ENCODE data around the gene MLLT6.

Gene MLLT6

DNA sequence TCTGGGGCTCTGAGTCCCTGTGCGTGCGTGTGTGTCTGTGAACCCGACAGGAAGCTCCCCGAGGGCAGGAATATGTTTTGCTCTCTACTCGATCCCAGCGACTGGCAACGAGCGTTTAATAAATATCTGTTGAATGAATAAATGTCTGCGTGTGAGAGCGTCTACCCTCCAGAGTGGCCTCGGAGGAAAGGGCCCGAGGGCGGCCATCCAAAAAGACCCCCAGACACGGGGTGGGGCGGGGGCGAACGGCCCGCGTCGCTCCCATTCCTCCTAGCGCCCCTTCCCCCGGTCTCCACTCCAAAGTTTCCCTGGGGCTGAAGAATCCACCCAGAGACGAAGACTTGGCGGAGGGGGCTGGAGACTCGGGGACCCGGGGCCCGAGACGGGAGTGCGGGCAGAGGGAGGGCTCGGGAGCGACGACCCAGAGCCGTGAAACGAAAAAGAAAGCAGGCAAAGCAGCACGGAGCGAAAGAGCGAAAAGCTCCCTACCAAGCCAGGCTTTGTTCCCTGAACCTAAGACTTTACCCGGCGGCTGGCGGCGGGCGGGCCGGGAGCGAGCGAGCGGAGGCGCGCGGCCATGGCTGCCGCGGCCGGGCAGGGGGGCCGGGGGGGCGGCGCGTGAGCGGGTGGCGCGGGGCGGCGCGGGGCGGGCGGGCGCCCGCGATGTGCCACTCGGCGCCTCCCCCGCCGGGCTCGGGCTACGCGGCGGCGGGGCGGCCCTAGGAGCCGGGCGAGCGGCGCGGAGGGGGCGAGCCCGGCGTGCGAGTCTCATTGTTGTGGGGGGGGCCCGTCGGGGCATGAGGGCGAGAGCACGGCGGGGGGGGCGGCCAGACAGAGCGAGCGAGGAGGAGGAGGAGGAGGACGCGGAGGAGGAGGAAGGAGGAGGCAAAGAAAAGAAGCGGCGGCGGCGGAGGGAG, at the start of gene MLLT6:
Gene MLLT6, plus strand, starts transcription at position 668 of the 917 bp plus-strand sequence. CDS start 360 bp downstream, outside the sequence.
- DNase-seq (ENCODE audit: low spot score), result peak; percentile 74

DNA sequence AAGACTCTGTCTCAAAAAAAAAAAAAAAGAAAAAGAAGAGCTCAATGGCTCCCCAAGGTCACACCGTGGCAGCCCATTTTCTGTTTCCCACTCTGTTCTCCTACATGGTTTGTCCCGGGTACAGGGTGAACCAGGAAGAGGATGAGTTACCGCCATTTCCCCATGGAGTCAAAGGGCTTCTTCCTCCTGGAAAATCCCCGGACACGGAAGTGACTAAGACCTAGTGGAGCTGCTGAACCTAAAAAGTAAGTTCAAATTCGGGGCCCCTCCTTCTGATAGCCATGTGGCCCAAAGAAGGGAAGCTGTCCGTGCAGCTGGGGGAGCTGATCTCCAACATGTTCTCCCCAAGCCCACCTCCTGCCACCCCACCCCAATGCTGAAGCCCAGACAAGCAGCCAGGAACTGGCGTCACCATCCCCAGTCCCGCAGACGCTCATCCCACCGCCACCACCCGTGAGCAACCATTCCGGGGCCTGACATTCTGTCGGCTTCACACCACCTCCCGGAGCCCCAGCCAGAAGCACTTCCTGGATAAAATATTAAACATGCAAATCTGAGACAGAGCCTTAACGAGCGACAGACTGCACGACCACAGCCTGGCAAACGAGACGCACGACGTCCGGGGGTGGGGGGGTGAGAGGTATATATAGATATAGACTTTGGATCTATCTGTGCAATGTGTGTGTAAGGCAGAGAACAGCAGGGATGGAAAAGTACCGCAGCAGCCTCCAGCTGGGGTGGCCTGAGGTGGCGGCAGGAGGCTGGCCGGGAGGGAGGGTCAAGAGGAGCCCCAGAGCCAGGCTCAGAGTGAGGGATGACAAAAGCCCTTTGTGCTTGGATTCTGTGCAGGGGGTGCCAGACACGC, 47.9 kb upstream of the MLLT6 start:
- DNase-seq (ENCODE audit: low spot score), result peak; percentile 65

DNA sequence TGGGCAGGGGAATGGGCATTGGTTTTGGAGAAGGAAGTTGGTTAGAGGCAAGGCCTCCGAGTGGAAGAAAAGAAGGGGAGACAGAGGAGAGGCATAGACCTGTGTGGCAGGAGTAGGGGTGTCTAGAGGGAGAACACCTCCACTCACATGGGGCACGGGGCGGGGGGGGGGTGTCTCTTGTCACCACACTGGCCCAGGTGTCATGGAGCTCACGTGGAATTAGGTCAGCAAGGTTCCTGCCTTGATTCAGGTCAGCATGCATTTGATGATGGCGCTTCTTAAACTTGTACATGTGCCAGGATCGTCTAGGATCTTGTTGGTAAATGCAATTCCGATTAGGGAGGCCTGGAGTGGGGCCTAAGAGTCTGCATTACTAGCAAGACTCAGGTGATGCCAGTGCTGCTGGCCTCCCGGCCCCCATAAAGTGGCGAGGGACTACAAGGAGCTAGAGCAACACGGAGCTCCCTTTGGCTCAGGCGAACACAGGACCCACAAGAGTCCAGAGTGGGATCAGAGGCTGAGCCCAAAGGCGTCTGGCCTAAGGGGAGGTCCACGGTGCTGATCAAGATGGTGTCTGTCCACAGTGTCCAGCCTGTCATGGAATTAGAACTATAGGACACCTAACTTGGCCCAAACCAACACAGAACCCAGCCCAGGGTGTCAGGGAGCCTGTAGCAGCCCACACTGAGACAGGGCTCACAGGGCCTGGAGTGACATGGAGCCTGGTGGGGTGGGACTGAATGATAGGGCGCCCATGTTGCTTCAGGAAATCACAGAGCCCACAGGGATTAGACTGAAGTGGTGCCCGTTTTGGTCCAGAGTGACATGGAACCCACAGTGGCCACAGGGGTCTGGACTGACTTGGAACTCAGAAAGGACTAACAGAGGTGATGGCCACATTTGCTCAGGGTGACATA, 47.0 kb upstream of the MLLT6 start:
- DNase-seq (ENCODE audit: low spot score), result no peak

DNA sequence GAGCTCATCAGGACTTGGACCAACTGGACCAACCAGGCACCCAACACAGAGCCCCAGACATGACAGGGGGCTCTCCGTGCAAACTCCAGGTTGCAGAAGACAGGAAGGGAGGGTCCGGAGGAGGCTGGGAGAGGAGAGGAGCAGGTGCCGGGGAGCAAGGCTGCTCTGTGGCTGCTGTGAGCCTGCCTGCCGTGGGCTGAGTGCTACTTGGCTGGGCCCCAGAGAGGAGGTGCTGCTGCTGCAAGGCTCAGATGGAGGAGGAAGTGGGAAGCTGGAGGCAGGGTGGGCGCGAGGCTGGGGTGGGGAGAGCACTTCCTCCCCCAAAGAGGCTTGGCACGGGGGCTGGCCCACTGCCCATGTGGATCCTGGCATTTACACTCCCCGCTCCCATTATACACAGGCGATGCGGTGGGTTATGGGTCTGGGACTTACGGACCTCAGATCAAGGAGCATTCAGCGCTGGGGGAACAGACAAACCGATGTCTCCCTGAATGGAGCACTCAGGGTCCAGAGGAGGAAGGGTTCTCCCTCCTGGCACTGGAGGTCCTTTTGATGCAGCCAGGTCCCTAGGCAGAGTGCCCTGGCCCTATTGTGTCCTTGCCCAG, 46.2 kb upstream of the MLLT6 start:
- DNase-seq (ENCODE audit: low spot score), result no peak

DNA sequence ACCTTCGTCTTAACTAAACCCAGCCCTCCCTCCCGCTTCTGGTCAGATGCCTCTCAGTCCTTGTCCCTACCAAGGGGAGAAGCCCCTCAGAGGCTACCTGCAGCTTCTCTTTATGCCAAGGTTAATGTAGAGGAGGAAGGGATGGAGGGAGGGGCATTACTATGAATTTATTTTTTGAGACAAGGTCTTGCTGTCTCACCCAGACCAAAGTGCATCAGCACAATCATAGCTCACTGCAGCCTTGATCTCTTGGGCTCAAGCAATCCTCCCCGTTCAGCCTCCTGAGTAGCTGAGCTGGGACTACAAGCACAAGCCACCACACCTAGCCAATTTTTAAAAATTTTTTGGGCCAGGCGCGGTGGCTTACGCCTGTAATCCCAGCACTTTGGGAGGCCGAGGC, 45.7 kb upstream of the MLLT6 start:
- DNase-seq (ENCODE audit: low spot score), result no peak

DNA sequence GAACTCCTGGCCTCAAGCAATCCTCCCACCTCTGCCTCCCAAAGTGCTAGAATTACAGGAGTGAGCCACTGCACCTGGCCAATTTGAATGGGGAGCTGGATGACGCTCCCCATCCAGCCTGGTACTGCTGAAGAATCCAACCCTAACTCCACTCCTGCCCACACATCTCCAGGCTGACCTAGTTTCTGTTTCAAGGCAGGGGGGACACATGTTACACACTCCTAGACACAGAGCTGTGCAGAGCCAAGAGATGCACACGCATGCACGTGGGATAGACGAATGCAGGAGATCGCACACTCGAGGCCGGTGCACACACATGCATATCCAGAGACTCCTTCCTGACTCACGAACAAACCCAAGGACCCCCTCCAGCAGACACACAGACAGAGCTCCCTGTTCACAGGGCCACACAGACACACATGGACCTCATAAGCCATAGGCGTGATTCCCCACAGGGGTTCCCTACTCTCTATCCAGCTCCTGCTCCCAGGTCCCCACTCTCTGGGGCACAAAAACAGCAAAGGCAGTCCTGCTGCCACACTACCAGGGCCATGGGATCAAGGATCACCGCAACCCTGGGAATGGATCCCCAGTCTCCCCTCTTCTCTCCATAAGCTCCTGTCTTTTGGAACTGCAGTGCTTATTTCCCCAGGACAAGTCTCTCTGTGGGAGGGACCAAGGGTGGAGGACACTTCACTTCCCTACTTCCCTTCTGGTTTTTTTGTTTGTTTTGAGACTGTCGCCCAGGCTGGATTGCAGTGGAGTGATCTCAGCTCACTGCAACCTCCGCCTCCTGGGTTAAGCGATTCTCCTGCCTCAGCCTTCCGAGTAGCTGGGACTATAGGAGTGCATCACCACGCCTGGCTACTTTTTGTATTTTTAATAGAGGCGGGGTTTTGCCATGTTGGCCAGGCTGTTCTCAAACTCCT, 44.7 kb upstream of the MLLT6 start:
- DNase-seq (ENCODE audit: low spot score), result no peak

DNA sequence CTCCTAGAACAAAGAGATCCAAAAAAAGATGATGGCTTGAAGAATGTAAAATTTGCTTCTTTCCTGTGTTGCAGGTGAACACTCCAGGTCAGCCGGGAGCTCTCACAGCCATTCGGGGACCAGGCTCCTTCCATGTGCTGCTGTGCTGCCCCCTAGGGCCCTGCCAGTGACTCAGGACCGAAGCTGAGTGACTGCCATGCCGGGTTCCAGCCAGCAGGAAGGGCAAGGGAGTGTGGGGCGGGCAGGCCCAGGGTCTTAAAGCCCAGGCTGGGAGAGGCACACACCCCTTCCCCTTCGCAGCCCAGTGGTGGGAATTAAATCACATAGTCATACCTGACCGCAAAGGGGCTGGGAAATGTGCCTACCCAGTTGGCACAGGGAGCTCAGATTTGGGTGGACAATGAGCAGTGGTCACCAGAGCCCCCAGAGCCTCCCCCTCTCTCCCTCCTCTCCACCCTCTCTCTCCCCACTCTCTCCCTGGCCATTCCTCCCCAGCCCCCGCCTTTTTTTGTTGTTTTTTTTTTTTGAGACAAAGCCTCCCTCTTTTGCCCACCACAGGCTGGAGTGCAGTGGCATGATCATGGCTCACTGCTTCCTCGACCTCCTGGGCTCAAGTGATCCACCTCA, 41.8 kb upstream of the MLLT6 start:
- peak; percentile 81 for DNase-seq (ENCODE audit: low spot score)

DNA sequence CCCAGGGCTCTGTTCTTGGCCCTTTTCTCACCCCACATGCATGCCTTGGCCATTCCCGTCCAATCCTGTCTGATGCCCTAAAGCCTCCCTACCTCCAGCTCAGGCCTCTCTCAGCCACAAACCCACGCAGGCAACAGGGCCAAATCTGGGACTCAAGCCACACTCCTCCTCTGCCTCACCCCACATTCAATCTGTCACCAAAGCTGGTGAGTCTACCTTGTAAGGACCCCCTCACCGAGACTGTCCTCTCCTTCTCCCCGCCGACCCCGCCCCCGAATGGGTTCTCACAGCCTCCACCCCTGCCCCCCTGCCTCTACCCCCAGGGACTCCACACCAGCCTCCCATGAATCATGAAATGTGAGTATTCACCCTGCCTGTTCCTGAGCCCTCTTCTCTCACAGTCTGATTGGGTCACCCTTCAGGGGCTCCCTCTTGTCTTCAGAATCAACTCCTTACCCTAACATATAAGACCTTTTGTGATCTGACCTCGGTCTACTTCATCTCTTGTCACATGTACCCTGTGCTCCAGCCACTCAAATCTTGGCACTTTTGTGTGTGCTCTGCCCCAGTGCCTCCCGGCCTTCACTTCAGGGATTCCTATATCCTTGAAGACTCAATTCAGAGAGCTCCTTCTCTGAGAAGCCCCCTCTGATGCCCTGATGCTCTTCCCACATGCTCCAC, 41.0 kb upstream of the MLLT6 start:
- DNase-seq (ENCODE audit: low spot score), result no peak

DNA sequence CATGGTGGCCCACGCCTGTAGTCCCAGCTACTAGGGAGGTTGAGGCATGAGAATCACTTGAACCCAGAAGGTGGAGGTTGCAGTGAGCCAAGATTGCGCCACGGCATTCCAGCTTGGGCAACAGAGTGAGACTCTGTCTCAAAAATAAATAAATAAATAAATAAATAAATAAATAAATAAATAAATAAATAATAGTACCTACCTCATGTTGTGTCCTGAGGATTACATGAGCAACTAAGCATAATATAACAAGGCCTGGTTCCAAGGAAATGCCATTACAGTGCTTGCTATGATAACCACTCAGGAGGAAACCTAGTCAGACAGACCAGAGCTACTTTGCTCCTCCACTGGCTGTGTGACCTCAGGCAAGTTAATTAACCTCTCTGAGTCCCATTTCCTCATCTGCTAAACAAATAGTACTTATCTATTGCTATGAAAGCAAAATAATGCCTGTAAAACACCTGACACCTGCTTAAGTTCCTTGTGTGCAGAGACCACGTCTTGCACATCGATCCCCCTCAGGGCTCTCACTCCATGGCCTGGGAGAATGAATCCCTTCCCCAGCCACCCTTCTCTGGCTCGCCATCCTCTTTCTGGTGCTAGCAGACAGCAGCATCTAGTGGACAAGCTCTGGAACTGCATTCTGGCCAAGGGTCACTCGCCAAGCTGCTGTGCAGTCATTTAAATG, 37.8 kb upstream of the MLLT6 start:
- DNase-seq (ENCODE audit: low spot score), result peak; percentile 80

DNA sequence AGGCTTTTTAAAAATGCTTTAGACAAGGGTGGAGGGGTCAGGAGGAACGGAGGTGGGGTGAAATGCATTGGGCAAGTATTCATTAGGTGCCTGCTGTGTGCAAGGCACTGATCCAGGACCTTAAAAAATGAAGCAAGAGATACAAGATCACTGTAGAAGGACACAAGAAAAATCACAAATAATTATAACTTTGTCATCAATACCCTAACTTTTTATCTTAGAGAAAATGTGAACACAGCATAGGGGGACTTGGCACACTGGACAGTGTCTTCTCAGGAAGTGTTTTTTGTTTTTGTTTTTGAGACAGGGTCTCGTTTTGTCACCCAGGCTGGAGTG, 37.3 kb upstream of the MLLT6 start:
- no peak for DNase-seq (ENCODE audit: low spot score)

DNA sequence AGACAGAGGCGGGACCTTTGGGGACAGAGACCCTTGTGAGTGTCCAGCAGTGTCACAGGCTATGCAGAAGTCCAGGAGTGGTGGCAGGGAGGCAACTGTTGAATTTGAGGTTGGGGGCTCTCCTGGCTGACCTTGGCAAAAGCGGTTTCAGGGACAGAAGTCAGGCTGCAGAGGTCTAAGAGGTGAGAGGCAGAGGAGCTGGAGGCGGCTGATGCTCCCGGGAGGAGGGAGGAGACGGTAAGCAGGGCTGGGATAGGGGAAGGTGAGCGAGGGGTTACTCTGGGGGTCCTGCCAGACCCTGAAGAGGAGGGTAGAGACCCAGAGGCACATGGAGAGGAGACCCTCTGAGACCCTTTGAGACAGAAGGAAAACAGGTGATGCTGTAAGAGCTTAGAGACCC, 35.6 kb upstream of the MLLT6 start:
- no peak for DNase-seq (ENCODE audit: low spot score)

DNA sequence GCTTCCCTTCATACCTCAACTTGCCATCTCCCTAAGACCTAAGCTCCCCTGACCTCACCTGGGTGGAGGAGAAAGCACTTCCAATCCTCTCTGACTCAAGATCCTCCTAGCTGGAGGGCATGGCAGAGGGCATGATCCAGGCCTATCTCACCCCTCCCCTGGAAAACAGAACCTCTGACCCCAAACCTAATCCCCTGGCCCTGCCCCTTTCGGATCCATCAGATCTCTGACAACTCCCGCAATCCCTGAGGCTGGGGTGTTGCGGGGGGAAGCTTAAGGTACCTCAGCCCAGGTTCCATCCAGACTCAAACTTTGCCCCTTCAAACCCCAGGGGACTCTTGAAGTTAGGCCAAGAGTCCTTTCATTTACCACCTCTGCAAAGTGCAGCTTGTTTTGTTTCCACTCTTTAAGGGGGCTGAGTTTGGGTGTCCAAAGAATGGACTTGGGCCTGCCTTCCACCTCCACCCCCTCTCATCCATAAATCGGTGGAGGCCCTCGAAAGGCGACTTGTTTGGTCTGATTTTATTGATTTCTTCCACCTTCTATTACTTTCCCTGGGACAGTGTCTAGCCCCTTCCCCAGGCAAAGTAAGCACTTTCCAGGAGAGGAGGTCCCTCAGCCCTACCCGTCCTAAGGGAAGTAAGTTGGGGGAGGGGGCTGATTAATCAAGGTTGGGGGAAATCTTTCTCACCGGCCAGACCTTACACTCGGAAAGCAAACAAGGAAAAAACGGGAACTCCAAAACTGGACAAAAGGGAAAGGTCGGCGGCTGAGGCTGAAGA, 32.9 kb upstream of the MLLT6 start:
- DNase-seq (ENCODE audit: low spot score), result no peak

DNA sequence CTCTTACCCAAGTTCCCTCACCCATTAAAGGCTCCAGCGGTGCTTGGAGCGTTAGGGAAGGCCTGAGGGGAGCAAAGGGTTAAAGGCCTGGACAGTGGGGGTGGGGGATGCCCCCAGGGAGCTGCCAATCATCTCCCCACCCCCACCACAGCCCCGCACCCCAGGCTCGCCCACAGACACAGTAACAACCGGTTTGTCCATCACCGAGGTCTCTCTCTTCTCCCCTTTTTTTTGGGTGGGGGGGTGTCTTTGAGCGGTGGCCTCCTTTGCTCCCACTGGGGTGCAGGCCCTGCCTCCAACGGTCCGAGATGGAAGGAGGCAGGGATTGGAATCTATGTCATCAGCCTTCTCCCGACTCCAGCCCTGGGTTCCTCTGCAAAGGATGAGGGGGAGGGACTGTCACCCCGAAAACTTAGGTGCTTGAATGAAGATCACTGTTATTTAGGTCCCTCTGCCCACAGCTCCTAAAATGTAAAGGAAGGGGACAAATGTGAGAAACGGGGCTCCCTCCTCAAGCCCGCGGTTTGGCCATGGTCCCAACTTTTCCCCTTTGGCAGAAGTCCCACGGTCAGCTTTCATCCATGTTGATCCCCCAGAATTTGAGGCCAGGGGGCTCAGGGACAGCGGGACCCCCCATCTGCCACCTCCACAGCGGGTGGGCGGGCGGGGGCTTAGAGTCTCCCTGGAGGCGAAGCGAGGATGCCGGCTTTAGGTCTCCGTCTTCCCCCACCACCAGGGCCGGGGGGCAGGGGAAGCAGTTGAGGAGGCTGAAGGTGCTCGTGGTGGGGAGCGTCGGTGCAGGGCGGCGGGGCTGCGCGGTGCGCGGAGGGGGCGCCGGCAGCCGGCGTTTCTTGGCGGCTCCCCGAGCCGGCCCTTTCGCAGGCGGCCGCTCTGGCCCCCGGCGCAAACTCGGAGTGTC, 32.0 kb upstream of the MLLT6 start:
- DNase-seq (ENCODE audit: low spot score), result no peak

DNA sequence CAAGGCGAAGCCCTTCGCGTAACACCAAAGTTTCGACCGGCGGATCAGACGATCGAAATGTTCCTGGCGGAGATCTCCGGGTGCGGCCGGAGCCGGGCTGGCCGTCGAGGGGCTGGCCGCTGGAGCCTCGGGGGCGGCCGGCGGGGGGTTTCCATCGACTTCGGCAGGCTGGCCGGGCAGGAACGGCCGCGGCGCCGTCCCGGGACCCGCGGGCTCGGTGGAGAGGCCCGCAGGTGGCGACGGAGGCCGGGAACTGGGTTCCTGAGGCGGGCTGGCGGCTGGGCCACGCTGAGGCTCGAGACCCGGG, 31.4 kb upstream of the MLLT6 start:
- DNase-seq (ENCODE audit: low spot score), result no peak

DNA sequence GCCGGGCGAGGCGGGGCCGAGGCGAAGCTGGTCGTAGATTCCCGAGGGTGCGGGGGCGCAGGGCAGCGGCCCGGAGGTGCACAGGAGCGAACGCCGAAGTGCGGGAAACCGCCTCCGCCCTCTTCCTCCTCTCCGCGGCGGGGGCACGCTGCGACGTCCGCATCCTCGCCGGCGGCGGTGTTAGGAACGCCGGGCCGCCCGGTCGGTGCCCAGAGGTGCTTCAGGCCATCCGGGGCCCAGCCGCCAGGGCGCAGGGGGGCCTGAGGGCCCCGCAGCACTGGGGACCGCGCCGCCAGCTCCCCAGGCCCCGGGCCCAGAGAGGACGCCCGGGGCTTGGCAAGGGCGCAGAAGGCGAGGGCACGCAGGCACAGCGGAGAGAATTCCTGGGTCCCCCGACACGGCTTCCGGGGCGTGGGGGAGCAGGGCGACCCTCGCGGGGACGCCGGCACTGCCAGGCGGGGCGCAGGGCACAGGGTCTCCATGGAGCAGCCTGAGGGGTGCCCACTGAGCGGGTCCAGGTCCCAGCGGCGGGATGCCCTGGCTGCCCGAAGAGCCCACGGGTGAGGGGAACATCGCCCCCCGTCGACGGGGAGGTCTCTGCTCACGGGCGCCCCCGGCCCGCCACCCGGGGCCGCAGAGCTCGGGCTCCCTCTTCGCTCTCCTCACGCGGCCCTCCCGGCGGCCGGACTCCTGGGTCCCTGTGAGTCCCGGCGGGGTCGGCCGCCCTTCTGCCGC, 30.9 kb upstream of the MLLT6 start:
- no peak for DNase-seq (ENCODE audit: low spot score)
